ENCODE measurements around the gene LIMD2.
A peak's percentile ranks its signal among the peaks of the same experiment; 100 is the strongest.

The LIMD2 gene

DNA sequence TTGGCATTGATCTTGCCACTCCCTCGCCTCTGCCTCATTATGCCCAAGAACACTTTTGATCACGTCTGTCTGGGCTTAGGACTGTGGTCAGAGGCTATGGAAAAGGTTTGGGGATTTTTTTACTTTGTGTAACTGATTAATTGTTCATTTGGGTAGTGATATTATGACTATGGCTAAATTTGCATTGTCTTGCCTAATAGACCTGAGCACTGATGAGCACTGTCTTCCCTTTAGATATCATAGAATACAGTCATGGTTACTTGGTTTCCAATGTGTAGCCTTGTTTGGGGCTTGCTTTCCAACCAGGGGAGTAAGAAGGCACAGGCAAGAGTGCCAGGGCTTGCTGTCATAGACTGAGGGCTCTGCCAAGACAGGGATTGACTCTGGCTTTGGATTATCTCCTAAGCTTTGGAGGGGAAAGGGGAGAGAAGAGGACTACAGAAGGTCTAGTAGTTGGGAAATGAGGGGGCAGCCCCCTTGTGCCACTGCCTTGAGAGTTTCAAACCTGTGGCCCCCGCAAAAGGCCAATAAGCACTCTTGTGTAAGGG, 13.7 kb downstream of the LIMD2 start:
- peaks cover 11% of the 10 kb centered on the region for H3K4me1 ChIP-seq (ENCODE audit: control insufficient read depth, insufficient read depth, low read length)
- no peak overlapping the region for H3K27ac ChIP-seq (ENCODE audit: low read depth, low read length)
- no peaks in the 10 kb centered on the region for H3K27me3 ChIP-seq (ENCODE audit: control insufficient read depth, insufficient read depth, low read length)
- peaks cover 32% of the 10 kb centered on the region for H3K36me3 ChIP-seq (ENCODE audit: control insufficient read depth, insufficient read depth, low read length)
- no peak overlapping the region for H3K9ac ChIP-seq (ENCODE audit: low read length)
- H3K4me3 ChIP-seq (ENCODE audit: low read length): no peak overlapping the region

DNA sequence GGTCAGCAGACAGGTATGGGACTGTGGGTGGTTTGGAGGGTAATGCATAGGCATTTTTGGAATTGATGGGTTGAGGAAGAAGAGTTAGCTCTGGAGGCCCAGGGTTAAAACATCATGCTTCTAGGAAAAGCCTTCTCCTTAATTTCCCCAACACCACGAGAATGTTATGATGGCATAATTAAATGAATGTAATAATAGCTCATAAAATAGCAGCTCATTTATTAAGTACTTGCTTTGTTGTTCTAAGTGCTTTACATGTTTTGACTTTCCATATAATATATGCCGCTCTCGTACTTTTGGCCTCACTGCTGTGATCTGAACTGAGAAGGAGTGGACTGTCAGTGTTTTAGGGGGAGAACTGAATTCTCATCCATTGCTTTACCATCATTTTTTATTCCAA, 14.3 kb downstream of the LIMD2 start:
- Histone ChIP-seq H3K36me3 (ENCODE audit: control insufficient read depth, insufficient read depth, low read length) (peaks cover 27% of the 10 kb centered on the region), H3K9ac (ENCODE audit: low read length) (no peak overlapping the region), H3K27ac (ENCODE audit: low read depth, low read length) (peak overlapping the region; percentile 18), H3K4me3 (ENCODE audit: low read length) (no peak overlapping the region), H3K27me3 (ENCODE audit: control insufficient read depth, insufficient read depth, low read length) (no peaks in the 10 kb centered on the region), H3K4me1 (ENCODE audit: control insufficient read depth, insufficient read depth, low read length) (peaks cover 13% of the 10 kb centered on the region)

DNA sequence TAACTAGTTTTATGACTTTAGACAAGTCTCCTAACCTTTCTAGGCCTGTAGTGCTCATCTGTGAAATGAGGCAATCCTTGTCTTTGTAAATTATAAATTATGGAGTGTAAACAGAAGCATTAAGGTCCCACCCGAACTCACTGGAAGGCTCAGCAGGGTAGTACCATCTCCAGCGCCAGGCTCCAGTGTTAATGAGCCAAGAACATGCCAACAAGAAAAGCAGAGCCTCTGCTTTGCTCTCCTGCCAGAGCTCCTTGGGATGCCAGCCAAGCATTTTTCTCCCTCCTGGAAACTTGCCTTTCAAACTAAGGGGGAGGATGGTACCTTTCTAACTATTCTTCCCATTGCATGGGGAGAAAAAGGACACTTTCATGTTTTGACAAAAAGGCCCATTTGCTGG, 14.9 kb downstream of the LIMD2 start:
- peaks cover 13% of the 10 kb centered on the region for H3K4me1 ChIP-seq (ENCODE audit: control insufficient read depth, insufficient read depth, low read length)
- peak overlapping the region; percentile 18 for H3K27ac ChIP-seq (ENCODE audit: low read depth, low read length)
- no peak overlapping the region for H3K4me3 ChIP-seq (ENCODE audit: low read length)
- H3K9ac ChIP-seq (ENCODE audit: low read length): no peak overlapping the region
- H3K27me3 ChIP-seq (ENCODE audit: control insufficient read depth, insufficient read depth, low read length): no peaks in the 10 kb centered on the region
- H3K36me3 ChIP-seq (ENCODE audit: control insufficient read depth, insufficient read depth, low read length): peaks cover 21% of the 10 kb centered on the region

DNA sequence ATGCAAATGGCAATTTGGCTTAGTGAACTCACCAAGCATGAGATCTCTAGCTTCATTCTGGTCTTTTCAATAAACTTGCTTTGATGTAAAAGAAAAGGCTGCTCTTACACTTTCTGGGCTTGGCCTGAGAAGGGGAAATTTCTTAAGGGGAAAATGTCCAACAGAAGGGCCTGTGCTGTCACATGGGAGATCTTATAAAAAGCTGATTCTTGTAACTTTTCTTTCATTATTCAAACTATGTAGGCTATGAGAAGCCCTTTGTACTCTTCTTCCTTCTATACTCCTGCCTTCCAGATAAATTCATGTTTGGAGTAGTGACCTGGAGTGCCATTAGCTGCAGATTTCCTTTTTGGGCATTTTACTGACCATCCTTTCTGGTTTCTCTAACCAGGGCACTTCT, 16.9 kb downstream of the LIMD2 start:
- Histone ChIP-seq H3K27ac (ENCODE audit: low read depth, low read length) (no peak overlapping the region), H3K36me3 (ENCODE audit: control insufficient read depth, insufficient read depth, low read length) (peaks cover 5% of the 10 kb centered on the region), H3K27me3 (ENCODE audit: control insufficient read depth, insufficient read depth, low read length) (no peaks in the 10 kb centered on the region), H3K9ac (ENCODE audit: low read length) (no peak overlapping the region), H3K4me1 (ENCODE audit: control insufficient read depth, insufficient read depth, low read length) (peaks cover 13% of the 10 kb centered on the region), H3K4me3 (ENCODE audit: low read length) (no peak overlapping the region)

DNA sequence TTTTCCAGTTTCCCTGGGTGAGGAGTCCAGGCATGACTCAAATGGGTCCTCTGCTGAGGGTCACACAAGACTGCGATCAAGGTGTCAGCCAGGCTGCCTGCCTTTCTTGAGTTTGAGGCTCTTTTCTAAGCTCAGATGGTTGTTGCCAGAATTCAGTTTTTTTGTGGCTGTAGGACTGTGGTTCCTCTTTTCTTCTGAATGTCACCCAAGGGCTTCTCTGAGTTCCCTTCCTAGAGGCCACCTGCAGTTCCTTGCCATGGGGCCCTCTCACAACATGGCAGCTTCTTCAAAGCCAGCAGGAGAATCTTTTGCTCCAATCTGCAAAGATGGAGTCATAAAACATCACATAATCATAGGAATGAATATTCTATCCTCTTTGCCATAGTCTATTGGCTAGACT, 17.5 kb downstream of the LIMD2 start:
- Histone ChIP-seq H3K27me3 (ENCODE audit: control insufficient read depth, insufficient read depth, low read length) (no peaks in the 10 kb centered on the region), H3K4me3 (ENCODE audit: low read length) (no peak overlapping the region), H3K27ac (ENCODE audit: low read depth, low read length) (no peak overlapping the region), H3K9ac (ENCODE audit: low read length) (no peak overlapping the region), H3K36me3 (ENCODE audit: control insufficient read depth, insufficient read depth, low read length) (peaks cover 5% of the 10 kb centered on the region), H3K4me1 (ENCODE audit: control insufficient read depth, insufficient read depth, low read length) (peaks cover 13% of the 10 kb centered on the region)

DNA sequence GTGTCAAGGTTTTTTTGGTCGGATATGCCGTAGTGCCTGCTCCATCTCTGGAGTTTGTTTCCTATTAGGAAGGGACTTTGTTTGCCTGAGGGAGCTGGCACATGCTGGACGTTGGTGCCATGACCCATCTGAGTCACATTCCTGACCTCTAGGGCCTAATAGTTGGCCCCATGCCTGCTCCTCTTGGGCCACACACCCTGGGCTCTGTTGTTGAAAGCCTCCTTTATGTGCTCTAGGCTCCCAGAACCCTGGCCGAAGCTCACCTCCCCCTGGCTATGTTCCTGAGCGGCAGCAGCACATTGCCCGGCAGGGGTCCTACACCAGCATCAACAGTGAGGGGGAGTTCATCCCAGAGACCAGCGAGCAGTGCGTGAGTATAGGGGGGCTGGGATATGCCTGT, 18.4 kb downstream of the LIMD2 start:
- Histone ChIP-seq H3K27me3 (ENCODE audit: control insufficient read depth, insufficient read depth, low read length) (no peaks in the 10 kb centered on the region), H3K9ac (ENCODE audit: low read length) (no peak overlapping the region), H3K27ac (ENCODE audit: low read depth, low read length) (peak overlapping the region; percentile 12), H3K36me3 (ENCODE audit: control insufficient read depth, insufficient read depth, low read length) (peaks cover 5% of the 10 kb centered on the region), H3K4me3 (ENCODE audit: low read length) (peak overlapping the region; percentile 7), H3K4me1 (ENCODE audit: control insufficient read depth, insufficient read depth, low read length) (peaks cover 13% of the 10 kb centered on the region)

DNA sequence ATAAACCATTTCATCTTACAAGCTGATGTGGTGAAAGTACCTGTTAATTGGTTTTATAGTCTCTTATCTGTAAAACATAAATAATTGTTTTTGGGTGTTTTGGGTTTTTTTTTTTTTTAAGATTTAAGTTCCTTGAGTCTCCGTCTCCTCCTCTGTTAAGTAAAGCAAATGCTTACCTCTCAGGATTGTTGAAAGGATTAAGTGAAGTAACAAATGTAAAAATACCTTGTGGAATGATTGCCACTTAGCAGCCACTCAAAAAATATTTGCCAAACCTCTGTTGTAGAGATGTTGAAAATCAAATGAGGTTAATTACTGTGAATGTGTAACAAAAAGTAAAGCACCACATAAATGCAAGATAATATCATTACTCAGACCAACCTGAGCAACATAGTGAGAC, 19.2 kb downstream of the LIMD2 start:
- Histone ChIP-seq H3K4me1 (ENCODE audit: control insufficient read depth, insufficient read depth, low read length) (peaks cover 17% of the 10 kb centered on the region), H3K27ac (ENCODE audit: low read depth, low read length) (no peak overlapping the region), H3K9ac (ENCODE audit: low read length) (no peak overlapping the region), H3K4me3 (ENCODE audit: low read length) (no peak overlapping the region), H3K27me3 (ENCODE audit: control insufficient read depth, insufficient read depth, low read length) (no peaks in the 10 kb centered on the region), H3K36me3 (ENCODE audit: control insufficient read depth, insufficient read depth, low read length) (peaks cover 5% of the 10 kb centered on the region)

DNA sequence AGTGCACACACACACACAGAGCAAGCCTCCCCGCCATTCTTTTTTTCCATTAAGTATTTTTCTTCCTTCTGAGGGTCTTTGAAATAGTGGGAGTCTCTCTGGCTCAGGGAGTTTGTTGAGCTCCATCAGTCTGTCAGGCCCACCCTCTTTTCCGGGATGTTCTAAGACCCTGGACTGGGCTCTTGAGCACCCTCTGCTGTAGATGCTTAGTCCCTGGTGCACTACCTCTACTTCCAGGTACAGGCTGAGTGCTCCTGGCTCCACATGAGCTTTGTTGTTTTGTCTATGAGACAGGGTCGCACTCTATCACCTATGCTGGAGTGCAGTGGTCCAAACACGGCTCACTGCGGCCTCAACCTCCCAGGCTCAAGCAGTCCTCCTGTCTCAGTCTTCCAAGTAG, 20.7 kb downstream of the LIMD2 start:
- H3K4me1 ChIP-seq (ENCODE audit: control insufficient read depth, insufficient read depth, low read length): peaks cover 17% of the 10 kb centered on the region
- H3K36me3 ChIP-seq (ENCODE audit: control insufficient read depth, insufficient read depth, low read length): peaks cover 5% of the 10 kb centered on the region
- H3K27me3 ChIP-seq (ENCODE audit: control insufficient read depth, insufficient read depth, low read length): no peaks in the 10 kb centered on the region
- no peak overlapping the region for H3K27ac ChIP-seq (ENCODE audit: low read depth, low read length)
- H3K9ac ChIP-seq (ENCODE audit: low read length): no peak overlapping the region
- no peak overlapping the region for H3K4me3 ChIP-seq (ENCODE audit: low read length)

DNA sequence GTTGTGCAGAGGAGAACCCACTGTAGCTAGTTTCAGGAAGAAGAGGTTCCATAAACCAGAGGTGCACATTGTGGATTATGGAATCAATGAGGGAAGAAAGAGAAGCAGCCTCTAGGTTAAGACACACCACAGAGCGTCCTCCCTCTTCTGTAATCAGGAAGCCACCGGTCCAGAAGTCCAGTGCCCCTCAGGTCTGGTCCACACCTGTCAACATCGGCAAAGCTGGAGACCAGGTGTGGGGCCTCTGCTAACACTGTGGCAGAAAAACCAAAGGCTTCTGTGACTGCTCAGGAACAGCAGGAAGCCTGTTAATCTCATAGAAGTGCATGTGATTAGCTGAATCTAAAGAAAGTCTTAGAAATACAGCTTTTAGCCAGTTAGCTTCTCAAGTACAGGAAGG, 23.3 kb downstream of the LIMD2 start:
- Histone ChIP-seq H3K27me3 (ENCODE audit: control insufficient read depth, insufficient read depth, low read length) (no peaks in the 10 kb centered on the region), H3K4me3 (ENCODE audit: low read length) (no peak overlapping the region), H3K4me1 (ENCODE audit: control insufficient read depth, insufficient read depth, low read length) (peaks cover 15% of the 10 kb centered on the region), H3K9ac (ENCODE audit: low read length) (no peak overlapping the region), H3K36me3 (ENCODE audit: control insufficient read depth, insufficient read depth, low read length) (no peaks in the 10 kb centered on the region), H3K27ac (ENCODE audit: low read depth, low read length) (no peak overlapping the region)

DNA sequence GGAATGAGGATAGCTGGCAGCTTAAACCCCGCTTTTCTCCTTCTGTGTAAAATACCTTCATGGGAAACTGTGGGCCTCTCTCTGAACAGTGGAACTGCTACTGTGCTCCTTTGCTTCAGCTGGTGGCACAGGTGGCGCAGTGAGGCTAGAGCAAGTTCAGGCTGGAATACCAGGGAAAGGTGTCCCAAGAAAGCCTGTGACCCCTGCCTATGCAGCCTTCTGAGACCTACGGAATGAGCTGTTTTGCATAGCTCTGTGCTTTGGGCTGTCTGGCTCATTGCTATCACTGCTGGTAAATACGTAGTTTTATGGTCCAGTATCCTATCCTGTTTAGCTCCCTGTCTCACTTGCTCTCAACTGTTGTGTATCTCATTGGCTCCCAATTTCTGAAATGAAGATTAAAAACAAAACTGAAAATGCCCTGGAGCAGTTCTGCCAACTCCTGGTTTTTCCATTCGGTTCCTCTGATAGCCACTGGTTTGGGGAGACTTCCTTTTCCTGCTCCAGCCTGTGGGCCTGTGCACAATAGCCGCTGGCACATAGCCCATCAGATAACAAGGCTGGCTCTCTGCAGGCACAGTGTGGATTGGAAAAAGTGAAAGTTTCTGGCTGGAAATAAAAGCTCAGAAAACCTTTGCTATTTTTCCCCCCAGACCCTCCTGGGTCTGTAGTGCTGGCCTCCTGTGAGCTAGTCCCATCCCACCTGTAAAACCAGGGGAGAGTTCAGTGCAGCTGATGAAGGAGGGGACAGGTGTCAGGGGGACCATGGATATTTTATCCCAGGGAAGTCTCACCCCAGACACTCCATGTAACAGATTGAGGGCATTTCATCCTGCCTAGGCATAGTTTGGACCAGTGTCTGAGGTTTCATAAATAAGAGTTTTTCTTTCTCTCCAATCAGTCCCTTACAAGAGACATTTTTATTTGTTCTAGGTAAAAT, 24.0 kb downstream of the LIMD2 start:
- H3K27ac ChIP-seq (ENCODE audit: low read depth, low read length): peak overlapping the region; percentile 57
- H3K9ac ChIP-seq (ENCODE audit: low read length): no peak overlapping the region
- H3K4me1 ChIP-seq (ENCODE audit: control insufficient read depth, insufficient read depth, low read length): peaks cover 10% of the 10 kb centered on the region
- H3K4me3 ChIP-seq (ENCODE audit: low read length): peak overlapping the region; percentile 14
- H3K27me3 ChIP-seq (ENCODE audit: control insufficient read depth, insufficient read depth, low read length): no peaks in the 10 kb centered on the region
- H3K36me3 ChIP-seq (ENCODE audit: control insufficient read depth, insufficient read depth, low read length): no peaks in the 10 kb centered on the region

DNA sequence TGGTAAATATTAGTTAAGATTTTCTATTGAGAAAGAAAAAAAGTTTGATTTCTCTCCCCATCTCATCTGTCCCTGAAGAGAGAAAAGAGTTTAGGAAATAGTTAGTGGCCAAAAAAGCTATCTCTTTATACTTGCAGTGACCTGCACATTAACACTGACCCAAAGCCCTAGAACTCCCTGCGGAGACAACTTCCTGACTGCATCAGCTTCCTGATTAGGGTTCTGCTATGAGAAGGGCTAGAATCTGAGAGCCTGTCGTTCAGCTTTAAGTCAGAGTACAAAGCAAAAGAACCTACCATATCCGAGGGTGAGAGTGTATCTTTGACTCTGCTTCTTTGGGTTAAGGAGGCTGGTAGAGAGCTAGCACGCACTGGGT, 24.7 kb downstream of the LIMD2 start:
- H3K27ac ChIP-seq (ENCODE audit: low read depth, low read length): peak overlapping the region; percentile 57
- no peaks in the 10 kb centered on the region for H3K27me3 ChIP-seq (ENCODE audit: control insufficient read depth, insufficient read depth, low read length)
- no peak overlapping the region for H3K9ac ChIP-seq (ENCODE audit: low read length)
- no peak overlapping the region for H3K4me3 ChIP-seq (ENCODE audit: low read length)
- H3K36me3 ChIP-seq (ENCODE audit: control insufficient read depth, insufficient read depth, low read length): no peaks in the 10 kb centered on the region
- H3K4me1 ChIP-seq (ENCODE audit: control insufficient read depth, insufficient read depth, low read length): peaks cover 10% of the 10 kb centered on the region

DNA sequence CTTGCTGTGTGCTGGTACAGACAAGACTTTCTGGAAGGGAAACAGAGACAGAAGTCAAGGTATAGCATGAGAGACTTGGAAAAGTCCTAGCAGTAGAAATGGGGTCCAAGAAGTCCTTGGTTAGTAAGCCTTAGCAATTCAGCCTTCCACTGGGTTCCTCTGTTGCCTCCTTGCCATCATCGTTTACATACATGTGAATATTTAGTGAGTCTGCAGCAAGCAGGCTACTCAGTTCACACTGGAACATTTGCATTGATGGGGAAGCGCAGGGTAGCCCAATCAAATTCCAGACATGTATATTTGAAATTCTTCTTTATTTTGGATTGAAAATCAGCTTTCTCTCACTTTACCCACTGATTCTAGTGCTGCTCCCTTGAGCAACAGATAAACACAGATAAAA, 27.1 kb downstream of the LIMD2 start:
- H3K27ac ChIP-seq (ENCODE audit: low read depth, low read length): no peak overlapping the region
- H3K36me3 ChIP-seq (ENCODE audit: control insufficient read depth, insufficient read depth, low read length): peaks cover 2% of the 10 kb centered on the region
- no peak overlapping the region for H3K9ac ChIP-seq (ENCODE audit: low read length)
- no peaks in the 10 kb centered on the region for H3K27me3 ChIP-seq (ENCODE audit: control insufficient read depth, insufficient read depth, low read length)
- peaks cover 10% of the 10 kb centered on the region for H3K4me1 ChIP-seq (ENCODE audit: control insufficient read depth, insufficient read depth, low read length)
- no peak overlapping the region for H3K4me3 ChIP-seq (ENCODE audit: low read length)
